H1 (cell line): ENCODE measurements around the gene CYP1A2. TPM values are rescaled to one million over a fixed set of nuclear protein-coding genes. Genes with fewer than 3 reads are reported as not detected.

ENCODE experiments used
- BRCA1 ChIP-seq: IDR thresholded peaks from 2 replicates; pipeline ENCODE4 v1.6.1; 2012; ENCODE audit warnings: low read depth, low read length, improper control_type of control experiment
- HDAC6 ChIP-seq: IDR thresholded peaks from one replicate; pipeline ENCODE4 v1.7.1; 2012; ENCODE audit warnings: low read depth, mild to moderate bottlenecking, inconsistent platforms, low read length, moderate library complexity
- POU5F1 ChIP-seq: IDR thresholded peaks from 2 replicates; pipeline ENCODE4 v1.6.1; 2011; ENCODE audit warnings: low read depth, mild to moderate bottlenecking, low read length, moderate library complexity
- polyA plus RNA-seq, 7 experiments: library from polyadenylated mRNA; depleted of rRNA in 3 of 7; stranded (reverse) in 5 of 7; unstranded in 2 of 7; fragments of >200 nt in 5 of 7; fragments of 200-250 nt in 2 of 7; gene quantifications; 1 replicate in 5 of 7; 2 replicates in 1 of 7; 4 replicates in 1 of 7; pipeline versions ENCODE4 v1.2.1 to v1.2.3, GENCODE V29; 2011 to 2013; ENCODE audit warnings: missing spikeins in 2 of 7, mixed read lengths in 2 of 7
- total RNA-seq: library from RNA; stranded (reverse); fragmentation: NEBNext Ultra II Directional; extraction: Animal tissue kit (Norgen Biotek cat#: 25700); gene quantifications from 2 replicates; pipeline ENCODE4 v1.2.1, GENCODE V29; 2021
- TF ChIP-seq, protein P1 (sequence below): IDR thresholded peaks from 2 replicates; pipeline ENCODE4 v1.6.1; 2012; ENCODE audit warnings: inconsistent platforms

The CYP1A2 gene
- total and polyA plus RNA-seq, 2 of the 8 experiments (the other 6 are each of a cell fraction or from before 2014, with no cell fraction given) = not detected

GRCh38 chr15:74782259-74783071, 33.8 kb downstream of the CYP1A2 start (continued):
- TF ChIP-seq HDAC6 (no peak), BRCA1 (no peak), POU5F1 (no peak)
- TF ChIP-seq, protein P1, sequence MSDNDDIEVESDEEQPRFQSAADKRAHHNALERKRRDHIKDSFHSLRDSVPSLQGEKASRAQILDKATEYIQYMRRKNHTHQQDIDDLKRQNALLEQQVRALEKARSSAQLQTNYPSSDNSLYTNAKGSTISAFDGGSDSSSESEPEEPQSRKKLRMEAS = peak; percentile 47; the same call in 1 of the 2 replicates
- TF ChIP-seq, all 59 proteins: peak for 5
